Neural progenitor cell (in vitro differentiated cells): Measurements from ENCODE around the gene TBX5.

ENCODE experiments used
- CTCF ChIP-seq: fragments of 200-600 bp; sonication (generic); IDR thresholded peaks from 2 replicates; pipeline ENCODE4 v1.5.1; 2017; ENCODE audit warnings: antibody characterized with exemption, mild to moderate bottlenecking
- EZH2 ChIP-seq: fragments of 200-600 bp; sonication (generic); IDR thresholded peaks from 2 replicates; pipeline ENCODE4 v1.6.1; 2017; ENCODE audit warnings: antibody characterized with exemption, mild to moderate bottlenecking, moderate library complexity
- EZH2phosphoT487 ChIP-seq: fragments of 200-600 bp; sonication (generic); IDR thresholded peaks from 2 replicates; pipeline ENCODE4 v1.6.1; 2017; ENCODE audit warnings: antibody characterized with exemption

GRCh38 chr12:114450515-114451300, 44.8 kb upstream of the TBX5 start:
- TF ChIP-seq CTCF (no peak), EZH2phosphoT487 (no peak), EZH2 (peak; percentile 40)
